GM18867 (cell line): Measurements from ENCODE around the gene IL1RAP.

ENCODE experiments used
- ATAC-seq: cut with Tn5 transposase; IDR thresholded peaks from one replicate; pipeline ENCODE4 v1.9.1; 2021; ENCODE audit warnings: mild to moderate bottlenecking, moderate library complexity; ENCODE audit not compliant: unreplicated experiment

The IL1RAP gene

GRCh38 chr3:190575437-190576185 is 61.7 kb downstream of the IL1RAP start:
- no peak for ATAC-seq

GRCh38 chr3:190577225-190577624 is 63.3 kb downstream of the IL1RAP start:
- no peak for ATAC-seq

- ATAC-seq = no peak
Measured at GRCh38 chr3:190579514-190580137, 65.7 kb downstream of the IL1RAP start.

GRCh38 chr3:190580417-190580816 is 66.5 kb downstream of the IL1RAP start:
- no peak for ATAC-seq

GRCh38 chr3:190581041-190581541 is 67.2 kb downstream of the IL1RAP start:
- ATAC-seq = no peak

- ATAC-seq = no peak
Measured at GRCh38 chr3:190582667-190583066, 68.8 kb downstream of the IL1RAP start.

- peak; percentile 15 for ATAC-seq
Measured at GRCh38 chr3:190585805-190586630, 72.1 kb downstream of the IL1RAP start.

- ATAC-seq = peak; percentile 94
Measured at GRCh38 chr3:190586631-190587011, 72.7 kb downstream of the IL1RAP start.

GRCh38 chr3:190588570-190588969 is 74.7 kb downstream of the IL1RAP start:
- no peak for ATAC-seq

- ATAC-seq = no peak
Measured at GRCh38 chr3:190589326-190589725, 75.4 kb downstream of the IL1RAP start.

- ATAC-seq = no peak
Measured at GRCh38 chr3:190591080-190591479, 77.2 kb downstream of the IL1RAP start.

- no peak for ATAC-seq
Measured at GRCh38 chr3:190593075-190593474, 79.2 kb downstream of the IL1RAP start.

- ATAC-seq = no peak
Measured at GRCh38 chr3:190594171-190594570, 80.3 kb downstream of the IL1RAP start.

GRCh38 chr3:190595179-190595795 is 81.4 kb downstream of the IL1RAP start:
- ATAC-seq = no peak

- no peak for ATAC-seq
Measured at GRCh38 chr3:190595807-190596206, 81.9 kb downstream of the IL1RAP start.

GRCh38 chr3:190596349-190597285 is 82.7 kb downstream of the IL1RAP start:
- no peak for ATAC-seq

- no peak for ATAC-seq
Measured at GRCh38 chr3:190597291-190597690, 83.4 kb downstream of the IL1RAP start.

GRCh38 chr3:190601622-190602021 is 87.7 kb downstream of the IL1RAP start:
- ATAC-seq = no peak

GRCh38 chr3:190605385-190605784 is 91.5 kb downstream of the IL1RAP start:
- no peak for ATAC-seq

GRCh38 chr3:190606596-190606995 is 92.7 kb downstream of the IL1RAP start:
- ATAC-seq = no peak
